Left ventricle myocardium inferior (tissue), 1 donor: ENCODE measurements around the gene SH3TC2. TPM values are rescaled to one million over a fixed set of nuclear protein-coding genes. Genes with fewer than 3 reads are reported as not detected.

Source experiments
- DNase-seq: peaks from one replicate; pipeline ENCODE4 v3.0.0-alpha.2; 2020
- H3K27ac ChIP-seq: fragments of 200-600 bp; replicated peaks from 2 replicates; pipeline ENCODE4 v1.8.0; 2021
- H3K27me3 ChIP-seq: fragments of 200-600 bp; 2 replicates; pipeline ENCODE4 v1.8.0; 2021; ENCODE audit warnings: low read depth
- H3K36me3 ChIP-seq: fragments of 200-600 bp; 2 replicates; pipeline ENCODE4 v1.8.0; 2021
- H3K4me1 ChIP-seq: fragments of 200-600 bp; 2 replicates; pipeline ENCODE4 v1.8.0; 2021
- H3K4me3 ChIP-seq: fragments of 200-600 bp; 2 replicates; pipeline ENCODE4 v1.8.0; 2021; ENCODE audit warnings: mild to moderate bottlenecking, moderate library complexity
- H3K9me3 ChIP-seq: fragments of 200-600 bp; replicated peaks from 2 replicates; pipeline ENCODE4 v1.8.0; 2021
- CTCF ChIP-seq: fragments of 200-600 bp; IDR thresholded peaks from 2 replicates; pipeline ENCODE4 v1.8.0; 2021; ENCODE audit warnings: antibody characterized with exemption, mild to moderate bottlenecking, borderline replicate concordance
- intact Hi-C: fragments of 100-400 bp; cut with micrococcal nuclease; formaldehyde crosslinking; loops from one replicate; pipeline ENCODE4 v1.11.0; 2022
- total RNA-seq: library from RNA; stranded (reverse); fragmentation: NEBNext Ultra II Directional; extraction: Animal tissue kit (Norgen Biotek cat#: 25700); gene quantifications from one replicate; pipeline ENCODE4 v1.2.1, GENCODE V29; 2021
- donor health status: DM: no; HTN: yes; CAD: no; lungs with severe emphysema.

SH3TC2 gene
- total RNA-seq, 1 donor from 2014 or later = 9.4 TPM

GRCh38 chr5:149005077-149005892 is 57.6 kb downstream of the SH3TC2 start:
- Histone ChIP-seq H3K9me3 (no peaks in the 10 kb centered on the region), H3K4me3 (no peak overlapping the region), H3K27me3 (no peaks in the 10 kb centered on the region), H3K36me3 (peaks cover 11% of the 10 kb centered on the region), H3K27ac (no peak overlapping the region), H3K4me1 (peaks cover 19% of the 10 kb centered on the region)
- no peak for DNase-seq
- intact Hi-C loops = no loop called here
- TF ChIP-seq CTCF = no peak

GRCh38 chr5:149004559-149004958 is 58.3 kb downstream of the SH3TC2 start:
- no peak for DNase-seq
- TF ChIP-seq CTCF = no peak
- Histone ChIP-seq H3K27ac (no peak overlapping the region), H3K9me3 (no peaks in the 10 kb centered on the region), H3K27me3 (no peaks in the 10 kb centered on the region), H3K4me1 (peaks cover 26% of the 10 kb centered on the region), H3K4me3 (no peak overlapping the region), H3K36me3 (peaks cover 11% of the 10 kb centered on the region)
- intact Hi-C loops = loop anchor here (5.0 kb wide), 1 partner anchor 257 kb away; no protein-coding TSS in a partner anchor

- TF ChIP-seq CTCF = peak; percentile 42
- Histone ChIP-seq H3K27ac (no peak overlapping the region), H3K9me3 (no peaks in the 10 kb centered on the region), H3K4me3 (no peak overlapping the region), H3K36me3 (peaks cover 6% of the 10 kb centered on the region), H3K4me1 (peaks cover 28% of the 10 kb centered on the region), H3K27me3 (no peaks in the 10 kb centered on the region)
- intact Hi-C loops = loop anchor here (5.0 kb wide), 1 partner anchor 256 kb away; no protein-coding TSS in a partner anchor
- no peak for DNase-seq
Observed at GRCh38 chr5:149002761-149003689, 59.8 kb downstream of the SH3TC2 start.

- Histone ChIP-seq H3K36me3 (peaks cover 6% of the 10 kb centered on the region), H3K27me3 (no peaks in the 10 kb centered on the region), H3K9me3 (no peaks in the 10 kb centered on the region), H3K4me3 (no peak overlapping the region), H3K27ac (peak overlapping the region; percentile 38), H3K4me1 (peaks cover 28% of the 10 kb centered on the region)
- intact Hi-C loops = loop anchor here (5.0 kb wide), 1 partner anchor 255 kb away; no protein-coding TSS in a partner anchor
- no peak for TF ChIP-seq CTCF
- DNase-seq = no peak
Observed at GRCh38 chr5:149002053-149002452, 60.8 kb downstream of the SH3TC2 start.

GRCh38 chr5:149001162-149001561 is 61.7 kb downstream of the SH3TC2 start:
- no peaks in the 10 kb centered on the region for H3K9me3 ChIP-seq
- H3K4me3 ChIP-seq = no peak overlapping the region
- H3K27me3 ChIP-seq = no peaks in the 10 kb centered on the region
- H3K4me1 ChIP-seq = peaks cover 28% of the 10 kb centered on the region
- H3K27ac ChIP-seq = peak overlapping the region; percentile 38
- H3K36me3 ChIP-seq = no peaks in the 10 kb centered on the region
- no peak for DNase-seq
- TF ChIP-seq CTCF = no peak
- intact Hi-C loops = loop anchor here (5.0 kb wide), 1 partner anchor 254 kb away; no protein-coding TSS in a partner anchor
